ENCODE results near the gene PHF10. TPM values are rescaled to one million over a fixed set of nuclear protein-coding genes. Genes with fewer than 3 reads are reported as not detected.
"Not testable (repeated sequence)": the region's sequence is repeated elsewhere in the genome, so short reads cannot be mapped to it uniquely, and the experiment has no call there.

Gene PHF10
- polyA plus RNA-seq, result 10 to 100 TPM; 23.5 to 75.4 (median 36.6) TPM
- long read RNA-seq, donor 1, full-length matches to known transcripts, result 18 of 28 reads
- long read RNA-seq, donor 1, partial matches to known transcripts, result 10 of 28 reads
- long read RNA-seq, donor 1, other reads (novel, unspliced or antisense), result 0 of 28 reads
- long read RNA-seq, donor 2, full-length matches to known transcripts, result 11 of 11 reads
- long read RNA-seq, donor 2, partial matches to known transcripts, result 0 of 11 reads
- long read RNA-seq, donor 2, other reads (novel, unspliced or antisense), result 0 of 11 reads
- long read RNA-seq, donor 3, full-length matches to known transcripts, result 7 of 17 reads
- long read RNA-seq, donor 3, partial matches to known transcripts, result 10 of 17 reads
- long read RNA-seq, donor 3, other reads (novel, unspliced or antisense), result 0 of 17 reads
- long read RNA-seq, donor 4, full-length matches to known transcripts, result 1 of 1 reads
- long read RNA-seq, donor 4, partial matches to known transcripts, result 0 of 1 reads
- long read RNA-seq, donor 4, other reads (novel, unspliced or antisense), result 0 of 1 reads
- long read RNA-seq, donor 5, full-length matches to known transcripts, result 3 of 3 reads
- long read RNA-seq, donor 5, partial matches to known transcripts, result 0 of 3 reads
- long read RNA-seq, donor 5, other reads (novel, unspliced or antisense), result 0 of 3 reads
- long read RNA-seq, donor 6, full-length matches to known transcripts, result 8 of 8 reads
- long read RNA-seq, donor 6, partial matches to known transcripts, result 0 of 8 reads
- long read RNA-seq, donor 6, other reads (novel, unspliced or antisense), result 0 of 8 reads
- long read RNA-seq, donor 7, full-length matches to known transcripts, result 10 of 16 reads
- long read RNA-seq, donor 7, partial matches to known transcripts, result 6 of 16 reads
- long read RNA-seq, donor 7, other reads (novel, unspliced or antisense), result 0 of 16 reads
- long read RNA-seq, donor 8, partial matches to known transcripts, result 0 of 2 reads
- long read RNA-seq, donor 8, other reads (novel, unspliced or antisense), result 0 of 2 reads
- long read RNA-seq, donor 9, partial matches to known transcripts, result 0 of 1 reads
- long read RNA-seq, donor 9, other reads (novel, unspliced or antisense), result 0 of 1 reads
- long read RNA-seq, donor 10, full-length matches to known transcripts, result 16 of 27 reads
- long read RNA-seq, donor 10, partial matches to known transcripts, result 11 of 27 reads
- long read RNA-seq, donor 10, other reads (novel, unspliced or antisense), result 0 of 27 reads

GRCh38 chr6:169724494-169725124 is at the start of gene PHF10:
Gene PHF10 (minus strand): TSS chr6:169724500. CDS start chr6:169723931, 569 bp downstream.
- Histone ChIP-seq H3K9me3 (ENCODE audit: control insufficient read depth in 2 of 2, insufficient read depth in 1 of 2, low read depth in 1 of 2, low read length in 1 of 2) (no peaks in the 10 kb centered on the region), H3K27me3 (ENCODE audit: control insufficient read depth in 3 of 3, insufficient read depth in 3 of 3, low read length in 3 of 3) (no peaks in the 10 kb centered on the region), H3K36me3 (ENCODE audit: control insufficient read depth in 3 of 3, insufficient read depth in 2 of 3, low read depth in 1 of 3, low read length in 3 of 3) (no peaks in the 10 kb centered on the region), H3K4me1 (ENCODE audit: control insufficient read depth in 3 of 3, insufficient read depth in 2 of 3, low read depth in 1 of 3, low read length in 2 of 3) (peaks cover 2 to 10% (median 3%) of the 10 kb centered on the region in 3 donors), H3K27ac (ENCODE audit: low read depth in 1 of 3, low read length in 2 of 3) (peak within 1 kb of the TSS; percentile 90 to 98 (median 91)), H3K4me3 (ENCODE audit: low read depth in 1 of 3, low read length in 3 of 3) (peak within 1 kb of the TSS; percentile 85 to 99 (median 90))
- FAIRE-seq (no peak), DNase-seq (peak; percentile 31 to 84)
- 0 to 1% (median 1%) methylated on average over 33 to 89 of the region's 89 CpGs for WGBS, 3 donors

DNA sequence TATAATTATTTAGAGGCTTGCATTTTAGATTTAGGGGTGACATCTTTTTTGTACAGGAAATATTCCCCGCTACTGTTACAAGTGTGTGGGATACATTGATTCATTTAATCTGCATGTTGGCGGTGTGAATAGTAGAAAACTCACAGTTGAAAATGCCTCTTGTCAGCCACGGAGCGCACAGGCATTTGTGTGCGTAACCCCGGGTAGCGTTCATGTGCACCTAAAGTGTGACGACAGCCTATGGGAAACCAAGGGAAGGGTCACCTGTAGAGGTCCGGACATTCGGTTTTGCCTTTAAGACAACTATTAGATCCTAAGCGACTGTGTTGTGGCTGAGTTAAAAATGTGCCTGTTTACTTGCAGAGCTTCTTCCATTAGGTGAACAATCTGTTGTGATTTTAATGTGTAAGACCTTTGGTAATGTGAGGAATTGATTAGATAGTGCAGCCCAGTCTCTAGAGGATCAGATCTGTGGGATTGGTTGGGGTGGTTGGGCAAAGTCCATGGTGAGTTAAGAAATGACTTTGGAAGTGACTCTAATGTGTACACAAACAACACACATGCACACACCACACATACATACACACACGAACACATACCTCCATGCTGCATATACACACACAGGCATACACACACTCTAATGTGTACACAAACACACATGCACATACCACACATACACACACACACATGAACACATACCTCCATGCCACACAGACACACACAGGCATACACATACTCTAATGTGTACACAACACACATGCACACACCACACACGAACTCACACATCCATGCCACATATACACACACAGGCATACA is 42.8 kb upstream of the PHF10 start:
- Histone ChIP-seq H3K36me3 (ENCODE audit: control insufficient read depth in 3 of 3, insufficient read depth in 2 of 3, low read depth in 1 of 3, low read length in 3 of 3) (peaks cover 1 to 38% (median 4%) of the 10 kb centered on the region in 3 donors), H3K4me1 (ENCODE audit: control insufficient read depth in 3 of 3, insufficient read depth in 2 of 3, low read depth in 1 of 3, low read length in 2 of 3) (no peaks in the 10 kb centered on the region), H3K27ac (ENCODE audit: low read depth in 1 of 3, low read length in 2 of 3) (no peak overlapping the region), H3K9me3 (ENCODE audit: control insufficient read depth in 2 of 2, insufficient read depth in 1 of 2, low read depth in 1 of 2, low read length in 1 of 2) (no peaks in the 10 kb centered on the region), H3K27me3 (ENCODE audit: control insufficient read depth in 3 of 3, insufficient read depth in 3 of 3, low read length in 3 of 3) (no peaks in the 10 kb centered on the region), H3K4me3 (ENCODE audit: low read depth in 1 of 3, low read length in 3 of 3) (no peak overlapping the region)
- DNase-seq (peak; percentile 16 to 80), FAIRE-seq (no peak)
- 79 to 91% (median 81%) methylated on average over 13 of the region's 13 CpGs for WGBS, 3 donors

GRCh38 chr6:169766232-169766631 is 41.9 kb upstream of the PHF10 start:
- Histone ChIP-seq H3K4me1 (ENCODE audit: control insufficient read depth in 3 of 3, insufficient read depth in 2 of 3, low read depth in 1 of 3, low read length in 2 of 3) (no peaks in the 10 kb centered on the region), H3K27me3 (ENCODE audit: control insufficient read depth in 3 of 3, insufficient read depth in 3 of 3, low read length in 3 of 3) (no peaks in the 10 kb centered on the region), H3K4me3 (ENCODE audit: low read depth in 1 of 3, low read length in 3 of 3) (no peak overlapping the region), H3K9me3 (ENCODE audit: control insufficient read depth in 2 of 2, insufficient read depth in 1 of 2, low read depth in 1 of 2, low read length in 1 of 2) (no peaks in the 10 kb centered on the region), H3K27ac (ENCODE audit: low read depth in 1 of 3, low read length in 2 of 3) (no peak overlapping the region), H3K36me3 (ENCODE audit: control insufficient read depth in 3 of 3, insufficient read depth in 2 of 3, low read depth in 1 of 3, low read length in 3 of 3) (peaks cover 1 to 37% (median 4%) of the 10 kb centered on the region in 3 donors)
- WGBS, 3 donors, result 73 to 95% (median 85%) methylated on average over 5 of the region's 5 CpGs
- DNase-seq (no peak), FAIRE-seq (no peak)

GRCh38 chr6:169765789-169766188 is 41.5 kb upstream of the PHF10 start:
- peaks cover 1 to 38% (median 6%) of the 10 kb centered on the region in 3 donors for H3K36me3 ChIP-seq (ENCODE audit: control insufficient read depth in 3 of 3, insufficient read depth in 2 of 3, low read depth in 1 of 3, low read length in 3 of 3)
- not testable (repeated sequence) for H3K27ac ChIP-seq (ENCODE audit: low read depth in 1 of 3, low read length in 2 of 3); H3K4me3 ChIP-seq (ENCODE audit: low read depth in 1 of 3, low read length in 3 of 3); H3K27me3 ChIP-seq (ENCODE audit: control insufficient read depth in 3 of 3, insufficient read depth in 3 of 3, low read length in 3 of 3); FAIRE-seq; H3K4me1 ChIP-seq (ENCODE audit: control insufficient read depth in 3 of 3, insufficient read depth in 2 of 3, low read depth in 1 of 3, low read length in 2 of 3); H3K9me3 ChIP-seq (ENCODE audit: control insufficient read depth in 2 of 2, insufficient read depth in 1 of 2, low read depth in 1 of 2, low read length in 1 of 2); DNase-seq
- 85 to 96% (median 94%) methylated on average over 5 to 10 of the region's 10 CpGs for WGBS, 3 donors

GRCh38 chr6:169763881-169764280 is 39.6 kb upstream of the PHF10 start:
- H3K9me3 ChIP-seq (ENCODE audit: control insufficient read depth in 2 of 2, insufficient read depth in 1 of 2, low read depth in 1 of 2, low read length in 1 of 2), result no peaks in the 10 kb centered on the region
- no peaks in the 10 kb centered on the region for H3K27me3 ChIP-seq (ENCODE audit: control insufficient read depth in 3 of 3, insufficient read depth in 3 of 3, low read length in 3 of 3)
- H3K27ac ChIP-seq (ENCODE audit: low read depth in 1 of 3, low read length in 2 of 3), result no peak overlapping the region
- no peak for DNase-seq
- H3K4me3 ChIP-seq (ENCODE audit: low read depth in 1 of 3, low read length in 3 of 3), result no peak overlapping the region
- no peaks in the 10 kb centered on the region for H3K4me1 ChIP-seq (ENCODE audit: control insufficient read depth in 3 of 3, insufficient read depth in 2 of 3, low read depth in 1 of 3, low read length in 2 of 3)
- peaks cover 5 to 47% (median 6%) of the 10 kb centered on the region in 3 donors for H3K36me3 ChIP-seq (ENCODE audit: control insufficient read depth in 3 of 3, insufficient read depth in 2 of 3, low read depth in 1 of 3, low read length in 3 of 3)
- FAIRE-seq, result no peak
- 83 to 96% (median 91%) methylated on average over 10 of the region's 10 CpGs for WGBS, 3 donors

- no peaks in the 10 kb centered on the region for H3K4me1 ChIP-seq (ENCODE audit: control insufficient read depth in 3 of 3, insufficient read depth in 2 of 3, low read depth in 1 of 3, low read length in 2 of 3)
- no peak for DNase-seq
- H3K36me3 ChIP-seq (ENCODE audit: control insufficient read depth in 3 of 3, insufficient read depth in 2 of 3, low read depth in 1 of 3, low read length in 3 of 3), result peaks cover 5 to 45% (median 6%) of the 10 kb centered on the region in 3 donors
- H3K27ac ChIP-seq (ENCODE audit: low read depth in 1 of 3, low read length in 2 of 3), result no peak overlapping the region
- H3K4me3 ChIP-seq (ENCODE audit: low read depth in 1 of 3, low read length in 3 of 3), result no peak overlapping the region
- H3K9me3 ChIP-seq (ENCODE audit: control insufficient read depth in 2 of 2, insufficient read depth in 1 of 2, low read depth in 1 of 2, low read length in 1 of 2), result no peaks in the 10 kb centered on the region
- 73 to 86% (median 84%) methylated on average over 10 of the region's 10 CpGs for WGBS, 3 donors
- H3K27me3 ChIP-seq (ENCODE audit: control insufficient read depth in 3 of 3, insufficient read depth in 3 of 3, low read length in 3 of 3), result no peaks in the 10 kb centered on the region
- FAIRE-seq, result no peak
Measured at GRCh38 chr6:169763308-169763707, 39.0 kb upstream of the PHF10 start.

GRCh38 chr6:169755162-169755561 is 30.9 kb upstream of the PHF10 start:
- peaks cover 0 to 3% (median 0%) of the 10 kb centered on the region in 3 donors for H3K4me1 ChIP-seq (ENCODE audit: control insufficient read depth in 3 of 3, insufficient read depth in 2 of 3, low read depth in 1 of 3, low read length in 2 of 3)
- FAIRE-seq (no peak), DNase-seq (no peak)
- H3K27me3 ChIP-seq (ENCODE audit: control insufficient read depth in 3 of 3, insufficient read depth in 3 of 3, low read length in 3 of 3), result no peaks in the 10 kb centered on the region
- peaks cover 0 to 19% (median 5%) of the 10 kb centered on the region in 3 donors for H3K36me3 ChIP-seq (ENCODE audit: control insufficient read depth in 3 of 3, insufficient read depth in 2 of 3, low read depth in 1 of 3, low read length in 3 of 3)
- no peak overlapping the region for H3K4me3 ChIP-seq (ENCODE audit: low read depth in 1 of 3, low read length in 3 of 3)
- no peak overlapping the region for H3K27ac ChIP-seq (ENCODE audit: low read depth in 1 of 3, low read length in 2 of 3)
- no peaks in the 10 kb centered on the region for H3K9me3 ChIP-seq (ENCODE audit: control insufficient read depth in 2 of 2, insufficient read depth in 1 of 2, low read depth in 1 of 2, low read length in 1 of 2)
- 82 to 90% (median 89%) methylated on average over 6 of the region's 6 CpGs for WGBS, 3 donors
